ENCODE data around the gene ZNF343.

- TF ChIP-seq, protein P1, sequence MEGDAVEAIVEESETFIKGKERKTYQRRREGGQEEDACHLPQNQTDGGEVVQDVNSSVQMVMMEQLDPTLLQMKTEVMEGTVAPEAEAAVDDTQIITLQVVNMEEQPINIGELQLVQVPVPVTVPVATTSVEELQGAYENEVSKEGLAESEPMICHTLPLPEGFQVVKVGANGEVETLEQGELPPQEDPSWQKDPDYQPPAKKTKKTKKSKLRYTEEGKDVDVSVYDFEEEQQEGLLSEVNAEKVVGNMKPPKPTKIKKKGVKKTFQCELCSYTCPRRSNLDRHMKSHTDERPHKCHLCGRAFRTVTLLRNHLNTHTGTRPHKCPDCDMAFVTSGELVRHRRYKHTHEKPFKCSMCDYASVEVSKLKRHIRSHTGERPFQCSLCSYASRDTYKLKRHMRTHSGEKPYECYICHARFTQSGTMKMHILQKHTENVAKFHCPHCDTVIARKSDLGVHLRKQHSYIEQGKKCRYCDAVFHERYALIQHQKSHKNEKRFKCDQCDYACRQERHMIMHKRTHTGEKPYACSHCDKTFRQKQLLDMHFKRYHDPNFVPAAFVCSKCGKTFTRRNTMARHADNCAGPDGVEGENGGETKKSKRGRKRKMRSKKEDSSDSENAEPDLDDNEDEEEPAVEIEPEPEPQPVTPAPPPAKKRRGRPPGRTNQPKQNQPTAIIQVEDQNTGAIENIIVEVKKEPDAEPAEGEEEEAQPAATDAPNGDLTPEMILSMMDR (conservative IDR thresholded peaks at IDR 0.05; ENCODE audit: low read length): no peak
- no peak for TF ChIP-seq EZH2phosphoT487 (IDR thresholded peaks at IDR 0.05; ENCODE audit: borderline replicate concordance)
Measured at GRCh38 chr20:2518096-2518495, 9.4 kb upstream of the ZNF343 start.
